AG04449 (cell line): ENCODE results near the gene NFASC.

Experiments used
- CTCF ChIA-PET: fragments of 350-600 bp; formaldehyde crosslinking; extraction: SDS; loops from one replicate; lab custom pipeline; 2021; ENCODE audit warnings: antibody characterized with exemption; lab: Yijun Ruan, JAX
- POLR2A ChIA-PET: fragments of 400-600, 350-600 bp; formaldehyde crosslinking; extraction: SDS; loops from one replicate; lab custom pipeline; 2020; ENCODE audit warnings: antibody characterized with exemption, inconsistent platforms; lab: Yijun Ruan, JAX
- DNase-seq: peaks from one replicate; pipeline ENCODE4 v3.0.0-alpha.2; 2010; ENCODE audit warnings: low read depth, low spot score
- H3K4me3 ChIP-seq: 2 replicates; pipeline ENCODE4 v1.5.1; 2011; ENCODE audit warnings: low read depth, mild to moderate bottlenecking, control low read depth, low read length
- CTCF ChIP-seq: IDR thresholded peaks from one replicate; pipeline ENCODE4 v1.5.1; 2011; ENCODE audit warnings: mild to moderate bottlenecking, moderate library complexity, low read length, control low read depth, inconsistent platforms; ENCODE audit not compliant: insufficient read depth; ENCODE audit errors: missing control alignments

Gene NFASC

GRCh38 chr1:205030896-205031295 lies 160.2 kb downstream of the NFASC start:
- ChIA-PET CTCF (interaction anchor here (1.9 kb wide), 1 partner anchor 30 kb away, joined by 10 read pairs; no protein-coding TSS in a partner anchor), POLR2A (no interaction called here)
- no peak for TF ChIP-seq CTCF
- H3K4me3 ChIP-seq, result no peak overlapping the region
- no peak for DNase-seq

DNA sequence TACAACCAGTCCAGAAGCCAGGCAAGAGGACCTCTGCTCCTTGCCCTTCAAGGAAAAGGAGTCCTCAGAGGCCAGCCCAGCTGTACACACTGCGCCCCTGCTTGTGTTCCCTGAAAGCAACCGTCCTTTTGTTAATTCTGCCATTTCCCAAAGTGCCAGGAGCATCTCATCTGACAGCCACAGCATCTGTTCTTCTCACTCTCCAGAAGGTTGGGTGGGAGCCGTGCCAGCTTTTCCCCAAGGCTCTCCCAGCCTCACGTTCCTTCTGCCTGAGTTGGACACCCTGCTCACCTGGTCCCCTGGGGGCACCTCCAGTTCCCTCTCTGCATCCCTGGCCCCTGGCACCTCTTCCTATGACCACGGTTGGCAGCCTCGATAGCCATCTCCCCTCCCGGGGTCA lies 161.8 kb downstream of the NFASC start:
- CTCF ChIA-PET, result interaction anchor here (1.2 to 1.9 kb wide), 2 partner anchors 29 to 224 kb away, joined by 3 to 10 read pairs; no protein-coding TSS in a partner anchor
- no peak for DNase-seq
- H3K4me3 ChIP-seq, result no peak overlapping the region
- POLR2A ChIA-PET, result no interaction called here
- no peak for TF ChIP-seq CTCF

- ChIA-PET POLR2A (no interaction called here), CTCF (interaction anchor here (5.9 kb wide), 1 partner anchor 24 kb away, joined by 47 read pairs; no protein-coding TSS in a partner anchor)
- no peak for TF ChIP-seq CTCF
- DNase-seq, result no peak
- no peak overlapping the region for H3K4me3 ChIP-seq
Observed at GRCh38 chr1:205037539-205037938, 166.9 kb downstream of the NFASC start.

GRCh38 chr1:205038132-205038786 lies 167.6 kb downstream of the NFASC start:
- H3K4me3 ChIP-seq, result no peak overlapping the region
- no peak for DNase-seq
- no peak for TF ChIP-seq CTCF
- ChIA-PET POLR2A (no interaction called here), CTCF (interaction anchor here (0.8 to 5.9 kb wide), 5 partner anchors 11 to 395 kb away, joined by 3 to 47 read pairs (median 5); no protein-coding TSS in a partner anchor)

- no peak overlapping the region for H3K4me3 ChIP-seq
- no peak for TF ChIP-seq CTCF
- no peak for DNase-seq
- POLR2A ChIA-PET, result no interaction called here
- CTCF ChIA-PET, result interaction anchor here (5.9 kb wide), 1 partner anchor 21 kb away, joined by 47 read pairs; no protein-coding TSS in a partner anchor
Observed at GRCh38 chr1:205041001-205041715, 170.5 kb downstream of the NFASC start.
